ENCODE measurements around the gene HDGF. TPM values are rescaled to one million over a fixed set of nuclear protein-coding genes. Genes with fewer than 3 reads are reported as not detected.

HDGF gene
- total and polyA plus RNA-seq, 2 of the 8 experiments (the other 6 are each of a cell fraction or from before 2014, with no cell fraction given): 145 to 391 TPM

DNA sequence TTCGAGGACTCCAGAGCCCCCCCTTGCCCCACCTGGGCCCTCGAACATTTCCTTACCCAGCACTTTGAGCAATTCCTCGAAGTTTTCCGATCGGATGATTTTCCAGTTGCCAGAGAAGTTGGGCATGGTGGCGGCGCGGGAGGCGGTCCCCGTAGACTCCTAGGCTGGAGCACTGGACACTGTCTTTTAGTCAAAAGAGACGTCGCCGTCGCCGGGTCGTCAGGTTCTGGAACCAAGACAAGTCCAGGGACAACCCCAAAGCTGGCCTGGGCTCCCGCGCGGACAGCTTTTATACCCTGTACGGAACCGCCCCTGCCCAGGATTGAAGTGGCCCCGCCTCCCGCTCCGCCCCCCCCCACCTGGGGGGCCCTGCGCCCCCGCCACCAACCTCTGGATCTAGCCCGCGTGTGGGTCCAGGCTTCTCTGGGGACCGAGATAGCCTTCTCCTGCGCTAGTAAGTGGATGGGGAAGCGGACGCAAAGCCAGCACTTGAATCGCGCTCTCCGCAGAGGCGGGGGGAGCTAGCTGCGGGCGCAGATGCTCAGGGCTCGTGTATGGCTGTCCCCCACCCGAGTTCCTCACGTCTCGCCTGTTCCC, 46.1 kb downstream of the HDGF start, which contains the start of gene CRABP2 (continued):
- TF ChIP-seq, protein P1, sequence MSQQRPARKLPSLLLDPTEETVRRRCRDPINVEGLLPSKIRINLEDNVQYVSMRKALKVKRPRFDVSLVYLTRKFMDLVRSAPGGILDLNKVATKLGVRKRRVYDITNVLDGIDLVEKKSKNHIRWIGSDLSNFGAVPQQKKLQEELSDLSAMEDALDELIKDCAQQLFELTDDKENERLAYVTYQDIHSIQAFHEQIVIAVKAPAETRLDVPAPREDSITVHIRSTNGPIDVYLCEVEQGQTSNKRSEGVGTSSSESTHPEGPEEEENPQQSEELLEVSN (IDR thresholded peaks at IDR 0.05): peak; percentile 6; the same call in 1 of the 2 replicates
- TF ChIP-seq SIX5 (IDR thresholded peaks at IDR 0.05; ENCODE audit: low read depth, low read length): no peak
- TF ChIP-seq KDM4A (IDR thresholded peaks at IDR 0.05; ENCODE audit: low read depth, low read length, severe bottlenecking): peak; percentile 51
- TF ChIP-seq POLR2AphosphoS5 (IDR thresholded peaks at IDR 0.05; ENCODE audit: low read depth, low read length): peak; percentile 16; the same call in 1 of the 2 replicates
- TF ChIP-seq POU5F1 (IDR thresholded peaks at IDR 0.05; ENCODE audit: low read depth, low read length): no peak
- TF ChIP-seq SP2 (IDR thresholded peaks at IDR 0.05; ENCODE audit: low read length): no peak
- TF ChIP-seq NRF1 (IDR thresholded peaks at IDR 0.05; ENCODE audit: low read depth, low read length): no peak

All from H1 (cell line).